Endothelial cell of umbilical vein (primary cell): ENCODE results near the gene SKAP1. TPM values are rescaled to one million over a fixed set of nuclear protein-coding genes. Genes with fewer than 3 reads are reported as not detected.

Source experiments
- BruUV-seq: library from RNA; stranded (reverse); fragments of 400-500 nt; replicated peaks from 2 replicates; lab custom pipeline; 2021; lab: Mats Ljungman, UMichigan
- CTCF ChIA-PET: fragments of 300-600, 350-600 bp; sonication (Branson Sonifier 250); formaldehyde crosslinking; loops from one replicate; lab custom pipeline; 2021; ENCODE audit warnings: antibody characterized with exemption, inconsistent platforms; lab: Charles Lee
- POLR2A ChIA-PET: fragments of 300-600, 350-600 bp; sonication (Branson Sonifier 250); formaldehyde crosslinking; loops from one replicate; lab custom pipeline; 2021; ENCODE audit warnings: antibody characterized with exemption, inconsistent platforms; lab: Charles Lee
- DNase-seq: peaks from one replicate; pipeline ENCODE4 v3.0.0-alpha.2; 2011; ENCODE audit warnings: low read depth, low spot score
- FAIRE-seq: peaks from 2 replicates; lab custom pipeline; 2011; peaks lifted over from hg19 to GRCh38; lab: Jason Lieb, UNC
- H2AFZ ChIP-seq: 2 replicates; pipeline ENCODE4 v1.6.0; 2012; ENCODE audit warnings: low read depth, low read length, control low read depth, inconsistent platforms
- H3K27ac ChIP-seq: 2 replicates; pipeline ENCODE4 v1.5.1; 2011; ENCODE audit warnings: low read depth, mild to moderate bottlenecking, control low read depth, low read length, moderate library complexity; ENCODE audit not compliant: insufficient read depth
- H3K27me3 ChIP-seq, 2 experiments: 2 replicates each; pipeline versions ENCODE4 v1.6.0 to v1.6.1; 2011; ENCODE audit warnings: low read length in 2 of 2, mixed read lengths in 1 of 2; ENCODE audit not compliant: control insufficient read depth in 2 of 2, insufficient read depth in 2 of 2
- H3K36me3 ChIP-seq, 2 experiments: 2 replicates in 1 of 2; 3 replicates in 1 of 2; pipeline ENCODE4 v1.5.1; 2011; ENCODE audit warnings: low read length in 2 of 2, mild to moderate bottlenecking in 1 of 2, moderate library complexity in 1 of 2; ENCODE audit not compliant: control insufficient read depth in 2 of 2, insufficient read depth in 2 of 2; ENCODE audit errors: extremely low read depth in 1 of 2
- H3K4me1 ChIP-seq: 3 replicates; pipeline ENCODE4 v1.5.1; 2011; ENCODE audit warnings: mild to moderate bottlenecking, low read length; ENCODE audit not compliant: control insufficient read depth, insufficient read depth; ENCODE audit errors: extremely low read depth
- H3K4me2 ChIP-seq: 2 replicates; pipeline ENCODE4 v1.6.1; 2011; ENCODE audit warnings: low read length, control low read depth, mixed read lengths; ENCODE audit not compliant: insufficient read depth
- H3K4me3 ChIP-seq, 3 experiments: fragments of 200-600 bp in 1 of 3; sonication (generic), shearing (Covaris generic) in 1 of 3; replicated peaks in 1 of 3; 2 replicates each; pipeline ENCODE4 v1.5.1; 2011 to 2016; ENCODE audit warnings: control low read depth in 3 of 3, low read length in 3 of 3, mild to moderate bottlenecking in 2 of 3, inconsistent platforms in 1 of 3, low read depth in 1 of 3, moderate library complexity in 1 of 3; ENCODE audit not compliant: insufficient read depth in 1 of 3
- H3K79me2 ChIP-seq: 2 replicates; pipeline ENCODE4 v1.6.0; 2012; ENCODE audit warnings: low read length, inconsistent platforms; ENCODE audit not compliant: control insufficient read depth, insufficient read depth
- H3K9ac ChIP-seq: replicated peaks from 2 replicates; pipeline ENCODE3; 2011; ENCODE audit warnings: low read length, control low read depth; ENCODE audit not compliant: insufficient read depth; ENCODE audit errors: extremely low read depth
- H3K9me1 ChIP-seq: replicated peaks from 3 replicates; pipeline ENCODE4 v1.6.0; 2011; ENCODE audit warnings: mild to moderate bottlenecking, low read length; ENCODE audit not compliant: control insufficient read depth, insufficient read depth; ENCODE audit errors: extremely low read depth
- H3K9me3 ChIP-seq: replicated peaks from 2 replicates; pipeline ENCODE4 v1.5.1; 2012; ENCODE audit warnings: low read length, inconsistent platforms; ENCODE audit not compliant: control insufficient read depth, insufficient read depth
- H4K20me1 ChIP-seq: replicated peaks from 2 replicates; pipeline ENCODE3; 2011; ENCODE audit warnings: mild to moderate bottlenecking, low read length; ENCODE audit not compliant: control insufficient read depth, insufficient read depth; ENCODE audit errors: extremely low read depth
- EZH2 ChIP-seq: IDR thresholded peaks from 2 replicates; pipeline ENCODE4 v1.6.1; 2012; ENCODE audit warnings: borderline replicate concordance, low read depth, mild to moderate bottlenecking, moderate library complexity, low read length, inconsistent platforms; ENCODE audit not compliant: severe bottlenecking
- FOS ChIP-seq: IDR thresholded peaks from 2 replicates; pipeline ENCODE4 v1.6.1; 2011; ENCODE audit warnings: mild to moderate bottlenecking, low read length, moderate library complexity, borderline replicate concordance; ENCODE audit not compliant: insufficient read depth
- GATA2 ChIP-seq: IDR thresholded peaks from 2 replicates; pipeline ENCODE4 v1.7.0; 2011; ENCODE audit warnings: low read depth, mild to moderate bottlenecking, moderate library complexity, mixed read lengths, low read length; ENCODE audit not compliant: insufficient read length, insufficient read depth
- JUN ChIP-seq: IDR thresholded peaks from 2 replicates; pipeline ENCODE4 v1.6.1; 2011; ENCODE audit warnings: borderline replicate concordance, low read depth; ENCODE audit not compliant: insufficient read length, insufficient read depth
- MYC ChIP-seq: IDR thresholded peaks from one replicate; pipeline ENCODE4 v1.6.1; 2011; ENCODE audit warnings: mild to moderate bottlenecking, low read depth, low read length
- POLR2A ChIP-seq: IDR thresholded peaks from 2 replicates; pipeline ENCODE4 v1.6.1; 2012; ENCODE audit warnings: low read depth, mild to moderate bottlenecking, control low read depth, low read length
- POLR2AphosphoS5 ChIP-seq: IDR thresholded peaks from 2 replicates; pipeline ENCODE4 v1.6.1; 2012; ENCODE audit warnings: low read depth, mild to moderate bottlenecking, control low read depth, low read length, moderate library complexity; ENCODE audit not compliant: insufficient read depth
- dilution Hi-C: fragments of 300-500 bp; cut with MboI; formaldehyde crosslinking; loops from one replicate; pipeline ENCODE4 v1.15.0; 2019; ENCODE audit warnings: low sequenced_read_pairs; ENCODE audit not compliant: extremely low pct_ligation_motif_present
- intact Hi-C: fragments of 100-400 bp; cut with micrococcal nuclease; formaldehyde crosslinking; loops from one replicate; pipeline ENCODE4 v1.10.0; 2022
- polyA plus RNA-seq, 4 experiments: library from polyadenylated mRNA; depleted of rRNA in 3 of 4; stranded (reverse) in 3 of 4; unstranded in 1 of 4; fragments of >200 nt; gene quantifications; 2 replicates each; pipeline versions ENCODE4 v1.2.1 to v1.2.3, GENCODE V29; 2011 to 2012; ENCODE audit warnings: missing spikeins in 1 of 4
- total RNA-seq: library from RNA; stranded (reverse); gene quantifications from 2 replicates; pipeline ENCODE4 v1.2.3, GENCODE V29; 2021
- TF ChIP-seq, protein P1 (sequence below), 2 donors: IDR thresholded peaks; 1 replicate in 1 of 2; 2 replicates in 1 of 2; pipeline ENCODE4 v1.5.1; 2011; ENCODE audit warnings: low read length in 2 of 2, mild to moderate bottlenecking in 2 of 2, moderate library complexity in 2 of 2, control low read depth in 1 of 2, inconsistent platforms in 1 of 2, low read depth in 1 of 2; ENCODE audit not compliant: insufficient read depth in 1 of 2; ENCODE audit errors: extremely low read depth in 1 of 2
- TF ChIP-seq, protein P2 (sequence below): IDR thresholded peaks from 2 replicates; pipeline ENCODE4 v1.6.1; 2011; ENCODE audit not compliant: insufficient read depth, insufficient read length

Gene SKAP1
- total and polyA plus RNA-seq, 2 donors (not counting 3 experiments of a cell fraction or from before 2014, with no cell fraction given): 0.75 TPM; not detected in 1

DNA sequence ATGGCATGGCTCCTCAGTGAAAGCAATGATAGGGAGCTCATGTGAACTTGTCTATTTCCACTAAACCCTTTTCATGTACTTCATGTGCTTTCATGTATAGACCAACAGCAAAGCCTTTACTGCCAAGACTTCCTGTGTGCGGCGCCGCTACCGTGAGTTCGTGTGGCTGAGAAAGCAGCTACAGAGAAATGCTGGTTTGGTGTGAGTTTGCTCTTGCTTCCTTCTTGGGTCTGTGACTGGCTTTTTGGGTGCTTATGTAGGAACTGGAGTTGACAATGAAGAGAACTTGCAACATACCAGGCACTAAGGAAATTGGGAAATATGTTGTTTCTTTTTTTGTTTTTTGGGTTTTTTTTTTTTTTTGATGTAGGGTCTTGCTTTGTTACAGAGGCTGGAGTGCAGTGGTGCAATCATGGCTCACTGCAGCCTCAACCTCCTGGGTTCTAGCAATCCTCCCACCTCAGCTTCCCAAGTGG, 316.8 kb downstream of the SKAP1 start:
- Histone ChIP-seq H3K9ac (no peak overlapping the region), H3K79me2 (peaks cover 34% of the 10 kb centered on the region), H3K36me3 (peaks cover 0 to 14% of the 10 kb centered on the region in 2 experiments), H3K9me3 (no peaks in the 10 kb centered on the region), H3K4me2 (no peak overlapping the region), H3K4me3 (no peak overlapping the region), H3K4me1 (peaks cover 6% of the 10 kb centered on the region), H3K27me3 (no peaks in the 10 kb centered on the region), H3K27ac (no peak overlapping the region), H2AFZ (no peak overlapping the region), H3K9me1 (no peaks in the 10 kb centered on the region), H4K20me1 (no peaks in the 10 kb centered on the region)
- BruUV-seq: no TSS peak
- TF ChIP-seq, protein P1, sequence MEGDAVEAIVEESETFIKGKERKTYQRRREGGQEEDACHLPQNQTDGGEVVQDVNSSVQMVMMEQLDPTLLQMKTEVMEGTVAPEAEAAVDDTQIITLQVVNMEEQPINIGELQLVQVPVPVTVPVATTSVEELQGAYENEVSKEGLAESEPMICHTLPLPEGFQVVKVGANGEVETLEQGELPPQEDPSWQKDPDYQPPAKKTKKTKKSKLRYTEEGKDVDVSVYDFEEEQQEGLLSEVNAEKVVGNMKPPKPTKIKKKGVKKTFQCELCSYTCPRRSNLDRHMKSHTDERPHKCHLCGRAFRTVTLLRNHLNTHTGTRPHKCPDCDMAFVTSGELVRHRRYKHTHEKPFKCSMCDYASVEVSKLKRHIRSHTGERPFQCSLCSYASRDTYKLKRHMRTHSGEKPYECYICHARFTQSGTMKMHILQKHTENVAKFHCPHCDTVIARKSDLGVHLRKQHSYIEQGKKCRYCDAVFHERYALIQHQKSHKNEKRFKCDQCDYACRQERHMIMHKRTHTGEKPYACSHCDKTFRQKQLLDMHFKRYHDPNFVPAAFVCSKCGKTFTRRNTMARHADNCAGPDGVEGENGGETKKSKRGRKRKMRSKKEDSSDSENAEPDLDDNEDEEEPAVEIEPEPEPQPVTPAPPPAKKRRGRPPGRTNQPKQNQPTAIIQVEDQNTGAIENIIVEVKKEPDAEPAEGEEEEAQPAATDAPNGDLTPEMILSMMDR (IDR thresholded peaks at IDR 0.05; ENCODE audit: extremely low read depth in 1 of 2, insufficient read depth in 1 of 2, low read depth in 1 of 2, low read length in 2 of 2): no peak
- TF ChIP-seq, protein P2, sequence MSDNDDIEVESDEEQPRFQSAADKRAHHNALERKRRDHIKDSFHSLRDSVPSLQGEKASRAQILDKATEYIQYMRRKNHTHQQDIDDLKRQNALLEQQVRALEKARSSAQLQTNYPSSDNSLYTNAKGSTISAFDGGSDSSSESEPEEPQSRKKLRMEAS: no peak
- TF ChIP-seq JUN (no peak), EZH2 (no peak), POLR2A (no peak), GATA2 (no peak), FOS (no peak), MYC (no peak), POLR2AphosphoS5 (no peak)
- ChIA-PET CTCF (no interaction called here), POLR2A (no interaction called here)
- no peak for FAIRE-seq
- dilution Hi-C loops (no loop called here), intact Hi-C loops (no loop called here)
- no peak for DNase-seq
